ENCODE measurements around the gene ZSWIM2.
"Not testable (repeated sequence)": the region's sequence is repeated elsewhere in the genome, so short reads cannot be mapped to it uniquely, and the experiment has no call there.

ZSWIM2 gene

DNA sequence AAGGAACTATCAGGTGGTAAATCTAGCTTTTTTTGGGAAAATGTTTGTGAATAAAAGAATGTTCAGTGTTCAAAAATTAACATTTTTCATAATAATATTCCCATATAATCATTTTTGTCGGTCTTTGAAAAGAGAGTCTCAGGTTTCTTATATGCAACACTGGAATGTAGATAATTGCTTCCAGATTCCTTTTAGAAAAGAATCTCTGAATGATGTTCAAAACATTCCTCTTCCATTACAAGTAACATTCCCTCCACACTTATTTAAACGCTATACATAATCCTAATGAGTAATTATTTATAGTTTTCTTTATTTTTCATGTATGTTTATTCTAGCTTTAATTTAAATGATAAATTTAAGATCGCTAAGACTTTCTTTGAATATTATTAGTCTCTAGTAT, 7.0 kb downstream of the ZSWIM2 start:
- DNase-seq (ENCODE audit: low read depth) = no peak

DNA sequence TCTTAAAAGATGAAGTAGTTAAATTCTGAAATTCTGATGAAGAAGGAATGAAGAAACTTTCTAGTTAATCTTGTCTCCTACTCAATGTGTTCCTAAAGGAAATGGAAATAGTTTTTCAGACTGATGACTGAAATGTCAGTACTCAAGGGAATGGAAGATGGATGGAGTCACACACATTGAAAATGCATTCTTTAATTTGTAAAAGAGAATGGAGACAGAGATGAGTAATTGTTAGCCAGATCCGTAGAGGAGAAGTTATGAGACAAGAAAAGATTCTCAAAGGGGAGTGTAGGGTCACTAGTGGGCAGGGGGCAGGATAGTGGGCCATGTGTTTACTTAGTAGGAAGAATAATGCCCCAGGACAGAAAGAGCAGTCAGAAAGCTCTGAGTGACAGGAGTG, 13.3 kb downstream of the ZSWIM2 start:
- DNase-seq (ENCODE audit: low read depth) = no peak

DNA sequence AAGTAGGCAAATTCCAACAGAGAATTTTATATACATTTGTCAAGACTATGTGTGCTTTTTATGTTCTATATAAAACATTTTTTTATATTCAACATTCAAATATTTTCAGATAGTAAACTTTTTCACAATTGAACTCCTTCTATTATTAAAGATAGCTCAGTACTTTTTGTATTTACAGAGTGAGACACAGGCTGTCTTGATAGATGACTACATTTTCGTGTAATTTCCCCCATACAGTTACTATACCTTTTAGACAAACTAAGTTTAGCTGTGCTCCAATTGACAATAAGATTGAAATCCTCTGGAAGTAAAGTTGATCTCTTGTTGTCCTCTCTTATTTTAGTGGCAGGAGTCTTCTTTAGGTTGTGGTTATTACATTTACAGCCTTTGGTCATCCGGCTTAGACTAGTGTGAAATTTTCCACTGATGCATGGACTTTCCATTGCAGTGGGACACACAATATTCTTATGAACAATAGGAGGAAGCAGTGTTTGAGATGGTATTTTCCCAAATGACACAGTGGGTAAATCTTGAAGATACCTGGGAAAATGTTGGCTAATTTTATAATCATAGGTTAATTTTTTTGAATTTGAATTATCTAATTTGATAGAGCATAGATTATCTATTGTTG, 21.0 kb downstream of the ZSWIM2 start:
- DNase-seq (ENCODE audit: low read depth) = no peak

DNA sequence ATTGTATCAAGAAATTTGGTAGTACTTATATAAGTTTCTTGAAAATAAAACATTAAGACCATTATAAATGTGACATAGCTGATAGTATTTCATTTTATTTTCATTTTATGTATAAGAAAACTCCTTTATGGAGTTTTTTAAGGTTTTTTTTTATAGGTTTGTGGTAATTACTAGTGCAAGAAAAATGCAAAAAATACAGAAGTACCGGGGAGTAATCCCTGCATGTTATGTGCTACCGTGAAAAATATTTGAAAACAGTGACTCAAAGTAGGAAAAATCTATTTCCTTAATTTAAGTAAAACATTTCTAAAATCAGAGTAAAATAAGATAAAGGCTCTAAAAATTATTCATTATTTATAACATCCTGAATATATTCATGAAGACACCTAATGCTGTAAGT, 21.6 kb downstream of the ZSWIM2 start:
- DNase-seq (ENCODE audit: low read depth) = no peak

DNA sequence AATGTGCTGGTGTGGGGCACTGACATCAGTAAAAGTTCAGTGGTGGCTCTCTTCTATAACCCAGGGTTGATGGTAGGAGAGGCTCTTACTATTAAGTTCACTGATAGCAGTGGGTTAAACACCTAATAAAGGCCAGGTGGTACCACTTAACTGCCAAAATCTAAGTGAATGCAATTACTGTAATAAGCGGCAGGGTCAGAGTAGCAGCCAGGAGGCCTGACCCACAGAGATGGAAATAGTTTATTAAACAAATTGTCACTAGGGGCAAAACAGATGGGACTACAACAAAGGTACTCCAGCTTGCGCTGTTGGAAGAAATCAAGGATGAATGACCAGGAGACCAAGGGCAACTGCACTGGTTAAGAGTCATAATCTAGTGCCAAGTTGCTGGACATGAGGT, 26.6 kb downstream of the ZSWIM2 start:
- DNase-seq (ENCODE audit: low read depth) = no peak

DNA sequence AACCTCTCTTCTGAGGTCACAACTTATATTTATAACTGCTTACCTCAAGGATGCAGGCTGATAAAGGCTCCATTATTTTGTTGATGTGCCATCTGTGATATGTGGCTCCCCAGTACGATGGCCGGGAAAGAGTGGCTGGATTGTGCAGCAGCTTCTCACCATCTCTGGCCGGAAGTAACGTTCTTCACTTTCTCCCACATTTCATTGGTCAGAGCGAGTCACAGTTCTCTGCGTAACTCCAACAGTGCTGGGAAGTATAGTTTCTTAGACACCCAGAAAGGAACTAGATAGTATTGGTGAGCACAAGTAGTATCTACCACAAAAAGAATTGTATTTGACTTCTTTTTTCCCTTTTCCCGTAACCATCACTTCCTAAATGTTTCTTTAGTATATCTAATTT, 28.7 kb downstream of the ZSWIM2 start:
- DNase-seq (ENCODE audit: low read depth) = no peak

DNA sequence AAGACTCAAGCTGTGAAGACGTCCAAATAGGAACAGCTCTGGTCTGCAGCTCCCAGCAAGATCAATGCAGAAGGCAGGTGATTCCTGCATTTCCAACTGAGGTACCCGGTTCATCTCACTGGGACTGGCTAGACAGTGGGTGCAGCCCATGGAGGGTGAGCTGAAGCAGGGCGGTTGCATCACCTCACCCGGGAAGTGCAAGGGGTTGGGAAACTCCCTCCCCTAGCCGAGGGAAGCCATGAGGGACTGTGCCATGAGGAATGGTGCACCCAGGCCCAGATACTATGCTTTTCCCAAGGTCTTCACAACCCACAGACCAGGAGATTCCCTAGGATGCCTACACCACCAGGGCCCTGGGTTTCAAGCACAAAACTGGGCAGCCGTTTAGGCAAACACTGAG, 37.2 kb downstream of the ZSWIM2 start:
- not testable (repeated sequence) for DNase-seq (ENCODE audit: low read depth)

DNA sequence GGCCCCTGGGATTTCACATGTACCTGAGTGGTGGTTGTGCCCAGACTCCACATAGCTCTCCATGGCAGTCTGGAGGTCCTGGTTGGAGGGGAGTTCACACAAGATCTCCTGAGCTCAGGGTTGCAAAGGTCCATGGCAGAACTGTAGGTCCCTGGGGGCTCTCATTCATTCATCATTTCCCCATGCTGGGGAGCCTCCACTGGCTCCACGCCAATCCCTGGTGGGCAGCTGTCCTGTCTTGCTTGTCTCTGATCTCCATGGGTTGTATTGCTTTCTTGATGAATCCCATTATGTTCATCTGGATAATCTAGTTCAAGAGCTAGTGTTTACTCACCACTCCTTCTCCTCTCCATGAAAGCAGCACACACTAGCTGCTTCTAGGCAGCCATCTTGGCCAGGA, 42.4 kb downstream of the ZSWIM2 start:
- DNase-seq (ENCODE audit: low read depth) = no peak

DNA sequence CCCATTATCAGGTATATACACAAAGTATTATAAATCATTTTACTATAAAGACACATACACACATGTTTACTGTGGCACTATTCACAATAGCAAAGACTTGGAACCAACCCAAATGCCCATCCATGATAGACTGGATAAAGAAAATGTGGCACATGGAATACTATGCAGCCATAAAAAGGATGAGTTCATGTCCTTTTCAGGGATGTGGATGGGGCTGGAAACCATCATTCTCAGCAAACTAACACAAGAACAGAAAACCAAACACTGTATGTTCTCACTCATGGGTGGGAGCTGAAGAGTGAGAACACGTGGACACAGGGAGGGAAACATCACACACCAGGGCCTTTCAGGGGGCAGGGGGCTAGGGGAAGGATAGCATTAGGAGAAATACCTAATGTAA, 50.4 kb downstream of the ZSWIM2 start:
- DNase-seq (ENCODE audit: low read depth) = not testable (repeated sequence)

DNA sequence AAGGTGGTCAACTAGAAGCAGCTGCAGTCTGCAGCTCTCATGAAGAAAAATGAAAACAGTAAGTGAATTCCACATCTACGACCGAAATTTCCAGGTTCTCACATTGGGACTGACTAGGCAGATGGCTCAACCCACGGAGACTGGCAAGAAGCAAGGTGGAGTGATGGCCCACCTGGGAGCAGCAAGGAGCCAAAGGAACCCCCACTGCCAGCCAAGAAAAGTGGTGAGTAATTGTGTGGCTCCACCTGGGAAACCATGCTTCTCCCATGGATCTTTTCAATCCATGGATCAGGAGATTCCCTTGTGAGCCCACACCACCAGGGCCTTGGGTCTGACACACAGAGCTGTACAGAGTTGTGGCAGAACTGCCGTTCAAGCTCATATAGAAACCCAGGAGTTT, 64.0 kb downstream of the ZSWIM2 start:
- no peak for DNase-seq (ENCODE audit: low read depth)

DNA sequence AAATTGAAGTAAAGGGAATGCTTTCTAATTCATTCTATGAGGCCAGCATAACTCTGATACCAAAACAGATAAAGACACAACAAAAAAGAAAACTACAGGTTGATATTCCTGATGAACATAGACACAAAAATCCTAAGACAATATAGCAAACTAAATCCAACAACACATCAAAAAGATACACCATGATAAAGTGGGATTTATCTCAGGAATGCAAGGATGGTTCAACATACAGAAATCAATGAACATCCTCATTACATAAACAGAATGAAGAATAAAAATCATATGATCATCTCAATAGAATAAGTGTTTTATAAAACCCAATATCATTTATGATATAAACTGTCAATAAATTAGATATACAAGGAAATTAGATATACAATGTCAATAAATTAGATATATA, 65.7 kb downstream of the ZSWIM2 start:
- DNase-seq (ENCODE audit: low read depth) = no peak

DNA sequence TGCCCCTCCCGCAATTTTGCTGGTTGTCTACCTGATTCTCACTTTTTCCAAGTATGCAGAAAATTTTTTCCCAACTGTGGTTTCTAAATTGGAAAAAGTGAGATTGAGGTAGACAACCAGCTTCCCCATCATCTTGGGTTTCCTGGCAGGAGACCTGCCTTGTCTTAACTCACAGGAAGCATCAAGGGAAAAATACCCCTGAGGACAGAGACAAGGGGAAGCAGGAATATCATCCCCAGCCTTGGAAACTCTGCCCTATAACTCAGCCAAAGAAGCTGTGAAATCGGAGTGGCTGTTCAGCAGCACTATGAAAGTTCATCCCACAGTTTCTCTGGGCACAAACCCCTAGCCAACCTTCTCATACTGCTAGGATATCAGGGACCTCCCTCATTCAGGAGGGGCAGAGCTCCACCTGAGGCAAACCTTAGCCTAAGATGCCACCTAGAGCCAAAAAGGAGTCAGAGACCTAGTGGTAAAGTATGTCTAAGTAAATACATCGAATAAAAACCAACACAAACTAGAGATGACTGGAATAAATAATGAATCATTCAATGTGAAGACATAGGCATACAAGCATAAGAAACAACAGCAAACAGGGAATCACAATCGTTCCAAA, 68.2 kb downstream of the ZSWIM2 start:
- DNase-seq (ENCODE audit: low read depth) = no peak
